ENCODE data around the gene MINPP1. TPM values are rescaled to one million over a fixed set of nuclear protein-coding genes. Genes with fewer than 3 reads are reported as not detected.

The MINPP1 gene
- polyA plus RNA-seq, 6 donors from 2014 or later: 3.2 to 7.5 (median 5.6) TPM

GRCh38 chr10:87504307-87504639 is 420 bp upstream of the MINPP1 start:
- Mint-ChIP-seq H3K36me3 (no peaks in the 10 kb centered on the region), H3K27ac (peak overlapping the region in 4 of 6 donors; percentile 30 to 87 (median 72)), H3K4me1 (peaks cover 12 to 14% (median 13%) of the 10 kb centered on the region in 3 donors), H3K4me3 (peak overlapping the region; percentile 82 to 96 (median 92)), H3K9me3 (no peaks in the 10 kb centered on the region), H3K27me3 (peaks cover 0 to 9% (median 7%) of the 10 kb centered on the region in 3 donors)
- ATAC-seq (ENCODE audit: low read depth in 2 of 2) (no peak), DNase-seq (no peak)

DNA sequence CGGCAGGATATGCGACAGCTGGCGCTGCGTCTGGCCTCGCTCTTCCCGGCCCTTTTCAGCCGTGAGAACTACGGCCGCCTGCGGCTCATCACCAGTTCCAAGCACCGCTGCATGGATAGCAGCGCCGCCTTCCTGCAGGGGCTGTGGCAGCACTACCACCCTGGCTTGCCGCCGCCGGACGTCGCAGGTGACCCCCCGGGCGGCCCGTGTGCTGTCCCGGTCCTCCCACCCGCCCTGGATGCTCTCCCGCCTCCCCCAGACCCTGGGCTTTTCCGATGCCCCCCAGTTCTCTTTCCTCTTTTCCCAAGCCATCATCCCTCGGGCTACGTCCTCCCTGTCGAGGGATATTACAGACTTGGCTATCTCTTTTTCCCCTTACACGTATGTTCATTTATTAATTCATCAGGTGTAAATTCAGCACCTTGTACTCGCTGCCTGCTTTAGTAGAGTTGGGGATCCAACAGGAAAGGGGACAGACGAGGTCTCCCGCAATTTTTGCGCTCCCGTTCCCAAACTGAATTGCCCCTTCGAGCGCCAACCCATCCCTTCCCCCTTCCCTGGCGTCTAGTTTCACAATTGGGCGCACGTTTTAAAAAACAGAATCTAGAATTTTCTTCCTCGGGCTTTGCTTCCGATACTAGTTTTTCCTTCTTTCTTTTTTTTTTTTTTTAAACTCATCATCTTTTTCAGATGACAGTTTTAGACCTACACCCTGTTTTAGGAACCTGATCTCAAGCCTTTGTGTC is 846 bp downstream of the MINPP1 start:
- peaks cover 0 to 6% of the 10 kb centered on the region in 2 donors for H3K36me3 Mint-ChIP-seq
- peak overlapping the region; percentile 82 to 96 (median 92) for H3K4me3 Mint-ChIP-seq
- DNase-seq (peak; percentile 30), ATAC-seq (ENCODE audit: low read depth in 2 of 2) (peak; percentile 62 to 70)
- peaks cover 12 to 18% (median 16%) of the 10 kb centered on the region in 3 donors for H3K4me1 Mint-ChIP-seq
- no peaks in the 10 kb centered on the region for H3K9me3 Mint-ChIP-seq
- peak overlapping the region in 5 of 6 donors; percentile 26 to 90 (median 82) for H3K27ac Mint-ChIP-seq
- H3K27me3 Mint-ChIP-seq: peaks cover 0 to 9% (median 7%) of the 10 kb centered on the region in 3 donors

GRCh38 chr10:87506956-87507355 is 2.3 kb downstream of the MINPP1 start:
- peaks cover 12 to 18% (median 16%) of the 10 kb centered on the region in 3 donors for H3K4me1 Mint-ChIP-seq
- no peaks in the 10 kb centered on the region for H3K9me3 Mint-ChIP-seq
- H3K27me3 Mint-ChIP-seq: peaks cover 0 to 5% (median 5%) of the 10 kb centered on the region in 3 donors
- H3K4me3 Mint-ChIP-seq: peak overlapping the region in 1 of 8 donors; percentile 88
- H3K27ac Mint-ChIP-seq: no peak overlapping the region
- H3K36me3 Mint-ChIP-seq: peaks cover 8 to 10% of the 10 kb centered on the region in 2 donors
- ATAC-seq (ENCODE audit: low read depth in 2 of 2): no peak
- no peak for DNase-seq

GRCh38 chr10:87507879-87508483 is 3.3 kb downstream of the MINPP1 start:
- ATAC-seq (ENCODE audit: low read depth in 2 of 2) (no peak), DNase-seq (no peak)
- peak overlapping the region in 1 of 8 donors; percentile 18 for H3K4me3 Mint-ChIP-seq
- H3K9me3 Mint-ChIP-seq: no peaks in the 10 kb centered on the region
- H3K27ac Mint-ChIP-seq: no peak overlapping the region
- H3K27me3 Mint-ChIP-seq: no peaks in the 10 kb centered on the region
- H3K4me1 Mint-ChIP-seq: peaks cover 12 to 18% (median 16%) of the 10 kb centered on the region in 3 donors
- H3K36me3 Mint-ChIP-seq: peaks cover 8 to 15% of the 10 kb centered on the region in 2 donors

- no peak overlapping the region for H3K4me3 Mint-ChIP-seq
- no peak overlapping the region for H3K27ac Mint-ChIP-seq
- no peaks in the 10 kb centered on the region for H3K9me3 Mint-ChIP-seq
- ATAC-seq (ENCODE audit: low read depth in 2 of 2) (no peak), DNase-seq (no peak)
- peaks cover 12 to 19% of the 10 kb centered on the region in 2 donors for H3K36me3 Mint-ChIP-seq
- peaks cover 12 to 18% (median 16%) of the 10 kb centered on the region in 3 donors for H3K4me1 Mint-ChIP-seq
- no peaks in the 10 kb centered on the region for H3K27me3 Mint-ChIP-seq
These were observed 4.1 kb downstream of the MINPP1 start for GRCh38 chr10:87508837-87509236.

DNA sequence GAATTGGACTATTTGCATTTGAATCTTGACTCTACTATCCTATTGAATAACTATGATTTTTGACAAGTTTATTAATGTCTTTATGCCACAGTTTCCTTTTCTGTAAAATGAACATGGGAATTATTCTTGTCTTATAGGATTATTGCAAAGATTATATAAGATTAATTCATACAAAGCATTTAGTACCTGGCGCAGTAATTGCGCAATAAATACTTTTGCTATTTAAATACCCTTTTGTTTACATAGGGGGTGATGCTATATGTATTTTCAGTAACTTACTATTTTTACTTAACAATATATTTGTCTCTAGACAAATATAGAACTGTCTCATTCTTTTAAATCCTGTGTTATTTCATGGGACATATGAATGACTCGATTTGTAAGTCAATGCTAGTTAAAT is 5.3 kb downstream of the MINPP1 start:
- H3K4me1 Mint-ChIP-seq: peaks cover 12 to 18% (median 12%) of the 10 kb centered on the region in 3 donors
- H3K27ac Mint-ChIP-seq: no peak overlapping the region
- no peak for DNase-seq
- no peak overlapping the region for H3K4me3 Mint-ChIP-seq
- H3K9me3 Mint-ChIP-seq: no peaks in the 10 kb centered on the region
- ATAC-seq (ENCODE audit: low read depth in 2 of 2): no peak
- H3K27me3 Mint-ChIP-seq: no peaks in the 10 kb centered on the region
- H3K36me3 Mint-ChIP-seq: peaks cover 17 to 25% of the 10 kb centered on the region in 2 donors

- Mint-ChIP-seq H3K27me3 (no peaks in the 10 kb centered on the region), H3K27ac (no peak overlapping the region), H3K36me3 (peaks cover 25% of the 10 kb centered on the region in 2 donors), H3K4me1 (peaks cover 0 to 5% (median 2%) of the 10 kb centered on the region in 3 donors), H3K9me3 (no peaks in the 10 kb centered on the region), H3K4me3 (no peak overlapping the region)
- DNase-seq (no peak), ATAC-seq (ENCODE audit: low read depth in 2 of 2) (no peak)
These were observed 6.8 kb downstream of the MINPP1 start for GRCh38 chr10:87511526-87511925.

DNA sequence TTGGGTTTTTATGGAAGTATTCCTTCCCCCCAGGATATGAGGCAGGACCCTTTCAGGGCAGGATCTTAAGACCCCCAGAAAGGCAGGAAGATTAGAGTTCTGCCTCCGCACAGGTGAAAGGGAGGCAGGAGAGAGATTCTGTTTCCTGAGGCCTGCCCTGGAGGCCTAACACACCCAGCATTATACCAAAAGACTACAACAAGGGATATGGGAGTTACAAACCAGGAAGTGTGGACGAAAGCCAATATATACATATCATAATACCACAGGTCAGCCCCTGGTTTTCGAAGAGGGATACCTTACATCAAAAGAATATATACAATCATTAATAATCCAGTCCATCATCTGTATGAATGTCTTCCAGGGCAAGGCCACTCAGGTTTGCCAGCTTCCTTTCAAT is 14.2 kb downstream of the MINPP1 start:
- H3K4me1 Mint-ChIP-seq: no peaks in the 10 kb centered on the region
- ATAC-seq (ENCODE audit: low read depth in 2 of 2) (no peak), DNase-seq (no peak)
- peaks cover 30 to 39% of the 10 kb centered on the region in 2 donors for H3K36me3 Mint-ChIP-seq
- peaks cover 0 to 8% (median 3%) of the 10 kb centered on the region in 7 donors for H3K9me3 Mint-ChIP-seq
- H3K27me3 Mint-ChIP-seq: no peaks in the 10 kb centered on the region
- no peak overlapping the region for H3K4me3 Mint-ChIP-seq
- H3K27ac Mint-ChIP-seq: peak overlapping the region in 1 of 6 donors; percentile 14

GRCh38 chr10:87519582-87519981 is 14.9 kb downstream of the MINPP1 start:
- Mint-ChIP-seq H3K4me3 (no peak overlapping the region), H3K36me3 (peaks cover 26 to 40% of the 10 kb centered on the region in 2 donors), H3K27ac (no peak overlapping the region), H3K27me3 (no peaks in the 10 kb centered on the region), H3K9me3 (peaks cover 0 to 8% (median 3%) of the 10 kb centered on the region in 7 donors), H3K4me1 (peaks cover 0 to 5% (median 0%) of the 10 kb centered on the region in 3 donors)
- DNase-seq (no peak), ATAC-seq (ENCODE audit: low read depth in 2 of 2) (no peak)

DNA sequence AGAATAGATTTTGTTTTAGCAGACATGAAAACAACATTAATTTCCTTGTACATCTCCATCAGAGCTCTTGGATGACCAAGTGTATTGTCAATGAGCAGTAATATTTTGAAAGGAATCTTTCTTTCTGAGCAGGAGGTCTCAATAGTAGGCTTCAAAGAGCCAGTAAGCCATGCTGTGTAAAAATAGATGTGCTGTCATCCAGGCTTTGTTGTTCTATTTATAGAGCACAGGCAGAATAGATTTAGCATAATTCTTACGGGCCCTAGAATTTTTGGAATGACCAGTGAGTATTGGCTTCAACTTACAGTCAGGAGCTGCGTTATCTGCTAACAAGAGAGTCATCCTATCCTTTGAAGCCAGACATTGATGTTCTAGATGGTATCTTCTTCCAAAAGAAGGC is 19.0 kb downstream of the MINPP1 start:
- no peak overlapping the region for H3K27ac Mint-ChIP-seq
- peaks cover 20 to 45% of the 10 kb centered on the region in 2 donors for H3K36me3 Mint-ChIP-seq
- H3K9me3 Mint-ChIP-seq: peaks cover 0 to 20% (median 7%) of the 10 kb centered on the region in 7 donors
- DNase-seq: no peak
- no peaks in the 10 kb centered on the region for H3K27me3 Mint-ChIP-seq
- H3K4me1 Mint-ChIP-seq: peaks cover 0 to 12% (median 0%) of the 10 kb centered on the region in 3 donors
- H3K4me3 Mint-ChIP-seq: no peak overlapping the region
- no peak for ATAC-seq (ENCODE audit: low read depth in 2 of 2)

GRCh38 chr10:87524296-87524695 is 19.6 kb downstream of the MINPP1 start:
- no peak for ATAC-seq (ENCODE audit: low read depth in 2 of 2)
- Mint-ChIP-seq H3K27me3 (no peaks in the 10 kb centered on the region), H3K36me3 (peaks cover 22 to 48% of the 10 kb centered on the region in 2 donors), H3K4me1 (peaks cover 0 to 12% (median 0%) of the 10 kb centered on the region in 3 donors), H3K27ac (peak overlapping the region in 2 of 6 donors; percentile 24 to 50), H3K9me3 (peaks cover 0 to 20% (median 7%) of the 10 kb centered on the region in 7 donors), H3K4me3 (no peak overlapping the region)
- no peak for DNase-seq

DNA sequence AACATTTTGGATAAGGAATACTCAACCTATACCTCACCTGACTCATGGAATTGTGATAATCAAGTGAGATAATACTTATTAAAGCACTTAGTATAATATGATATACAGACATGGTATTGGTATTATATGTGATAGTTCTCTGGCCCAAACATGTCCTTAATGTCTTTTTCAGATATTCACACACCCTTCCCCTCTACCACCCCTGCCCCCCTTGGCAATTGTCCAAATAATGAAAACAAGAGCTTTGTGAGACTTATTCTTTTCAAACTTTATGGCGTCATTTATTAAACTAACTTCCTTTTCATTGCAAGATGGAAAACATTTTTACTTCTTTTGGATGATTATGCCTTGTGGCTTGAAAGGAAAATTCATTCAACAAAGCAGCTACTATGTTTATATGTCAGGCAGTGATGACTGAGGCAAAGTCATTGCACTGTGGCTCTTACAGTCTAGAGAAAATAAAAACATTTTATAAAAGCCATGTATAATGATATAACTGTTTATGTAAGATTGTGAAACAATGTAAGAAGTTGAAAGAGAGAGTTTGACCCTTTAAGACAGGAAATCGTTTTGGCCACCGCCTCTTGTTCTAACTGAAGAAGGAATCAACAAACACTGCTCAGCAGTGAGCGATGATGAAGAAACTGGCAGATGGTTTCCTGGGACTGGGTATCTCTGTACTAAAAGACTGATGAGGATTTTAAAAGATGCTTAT is 27.4 kb downstream of the MINPP1 start:
- Mint-ChIP-seq H3K27ac (peak overlapping the region in 1 of 6 donors; percentile 54), H3K36me3 (peaks cover 17 to 27% of the 10 kb centered on the region in 2 donors), H3K27me3 (no peaks in the 10 kb centered on the region), H3K4me1 (peaks cover 0 to 4% (median 0%) of the 10 kb centered on the region in 3 donors), H3K4me3 (no peak overlapping the region), H3K9me3 (peaks cover 0 to 10% (median 2%) of the 10 kb centered on the region in 7 donors)
- ATAC-seq (ENCODE audit: low read depth in 2 of 2): no peak
- DNase-seq: no peak

- peaks cover 0 to 6% (median 0%) of the 10 kb centered on the region in 7 donors for H3K9me3 Mint-ChIP-seq
These were observed 28.0 kb downstream of the MINPP1 start for GRCh38 chr10:87532696-87533095.

More at GRCh38 chr10:87532696-87533095, 28.0 kb downstream of the MINPP1 start:
- H3K27me3 Mint-ChIP-seq: no peaks in the 10 kb centered on the region
- H3K4me3 Mint-ChIP-seq: no peak overlapping the region
- DNase-seq (no peak), ATAC-seq (ENCODE audit: low read depth in 2 of 2) (no peak)
- peaks cover 17 to 21% of the 10 kb centered on the region in 2 donors for H3K36me3 Mint-ChIP-seq
- H3K4me1 Mint-ChIP-seq: no peaks in the 10 kb centered on the region
- peak overlapping the region in 1 of 6 donors; percentile 54 for H3K27ac Mint-ChIP-seq
